IMR-90 (cell line): ENCODE measurements around the gene DCP1A. TPM values are rescaled to one million over a fixed set of nuclear protein-coding genes. Genes with fewer than 3 reads are reported as not detected.

ENCODE experiments used
- ATAC-seq: fragments of 200-7000 bp; cut with Tn5 transposase; 2 replicates; pipeline ENCODE4 v1.9.1; 2020; ENCODE audit warnings: low read depth, mild to moderate bottlenecking, moderate library complexity
- BruUV-seq: library from RNA; stranded (reverse); fragments of 400-500 nt; replicated peaks from 2 replicates; lab custom pipeline; 2021; lab: Mats Ljungman, UMichigan
- CTCF ChIA-PET: fragments of 300-600 bp; formaldehyde crosslinking; extraction: SDS; loops from one replicate; lab custom pipeline; 2021; ENCODE audit warnings: antibody characterized with exemption; lab: Yijun Ruan, JAX
- POLR2A ChIA-PET: fragments of 300-600 bp; sonication (Branson Sonifier 250); formaldehyde crosslinking; loops from one replicate; lab custom pipeline; 2022; ENCODE audit warnings: antibody characterized with exemption; ENCODE audit not compliant: unreplicated experiment; lab: Charles Lee
- DNase-seq: peaks from one replicate; pipeline ENCODE4 v3.0.0; 2013
- H2AFZ ChIP-seq: replicated peaks from 2 replicates; pipeline ENCODE3; 2013; ENCODE audit warnings: low read length, mild to moderate bottlenecking; ENCODE audit not compliant: poor library complexity
- H2AK5ac ChIP-seq: 2 replicates; pipeline ENCODE4 v1.6.1; 2013; ENCODE audit warnings: low read depth, low read length, inconsistent platforms
- H2AK9ac ChIP-seq: replicated peaks from 2 replicates; pipeline ENCODE3; 2013; ENCODE audit warnings: mild to moderate bottlenecking, low read depth, low read length, moderate library complexity; ENCODE audit not compliant: poor library complexity
- H2BK120ac ChIP-seq: 2 replicates; pipeline ENCODE4 v1.6.1; 2013; ENCODE audit warnings: low read depth, low read length, inconsistent platforms
- H2BK15ac ChIP-seq: 3 replicates; pipeline ENCODE4 v1.6.1; 2013; ENCODE audit warnings: low read depth, low read length, inconsistent platforms
- H2BK20ac ChIP-seq: 2 replicates; pipeline ENCODE4 v1.6.1; 2013; ENCODE audit warnings: low read depth, mild to moderate bottlenecking, inconsistent platforms, low read length, moderate library complexity
- H2BK5ac ChIP-seq: 2 replicates; pipeline ENCODE4 v1.6.1; 2013; ENCODE audit warnings: mild to moderate bottlenecking, low read depth, low read length, inconsistent platforms; ENCODE audit not compliant: poor library complexity, severe bottlenecking
- H3K14ac ChIP-seq: replicated peaks from 2 replicates; pipeline ENCODE4 v1.6.1; 2013; ENCODE audit warnings: low read depth, low read length, inconsistent platforms
- H3K18ac ChIP-seq: 2 replicates; pipeline ENCODE4 v1.6.1; 2013; ENCODE audit warnings: low read depth, low read length, control low read depth
- H3K23ac ChIP-seq: 2 replicates; pipeline ENCODE4 v1.6.1; 2013; ENCODE audit warnings: low read depth, low read length, inconsistent platforms
- H3K27ac ChIP-seq: 2 replicates; pipeline ENCODE4 v1.5.1; 2013; ENCODE audit warnings: mild to moderate bottlenecking, control low read depth, low read length; ENCODE audit not compliant: insufficient read depth
- H3K27me3 ChIP-seq: 2 replicates; pipeline ENCODE4 v1.6.1; 2013; ENCODE audit warnings: low read length; ENCODE audit not compliant: control insufficient read depth, insufficient read depth
- H3K36me3 ChIP-seq: 2 replicates; pipeline ENCODE4 v1.6.1; 2013; ENCODE audit warnings: low read length, mixed read lengths; ENCODE audit not compliant: control insufficient read depth, insufficient read depth
- H3K4ac ChIP-seq: 2 replicates; pipeline ENCODE4 v1.6.1; 2013; ENCODE audit warnings: low read depth, low read length, inconsistent platforms
- H3K4me1 ChIP-seq: 2 replicates; pipeline ENCODE4 v1.6.1; 2013; ENCODE audit warnings: low read length, mixed read lengths; ENCODE audit not compliant: control insufficient read depth, insufficient read depth
- H3K4me2 ChIP-seq: 2 replicates; pipeline ENCODE4 v1.6.1; 2013; ENCODE audit warnings: low read depth, mild to moderate bottlenecking, control low read depth, low read length, moderate library complexity
- H3K4me3 ChIP-seq: 2 replicates; pipeline ENCODE4 v1.5.1; 2013; ENCODE audit warnings: low read depth, mild to moderate bottlenecking, control low read depth, low read length, moderate library complexity; ENCODE audit not compliant: insufficient read depth
- H3K56ac ChIP-seq: 2 replicates; pipeline ENCODE4 v1.6.1; 2013; ENCODE audit warnings: low read length, inconsistent platforms; ENCODE audit not compliant: insufficient read depth; ENCODE audit errors: extremely low read depth
- H3K79me1 ChIP-seq, 2 experiments: 2 replicates each; pipeline ENCODE4 v1.6.1; 2013; ENCODE audit warnings: low read length in 2 of 2, inconsistent platforms in 1 of 2, low read depth in 1 of 2
- H3K9ac ChIP-seq: 2 replicates; pipeline ENCODE4 v1.6.1; 2013; ENCODE audit warnings: low read depth, low read length, control low read depth
- H3K9me1 ChIP-seq: 2 replicates; pipeline ENCODE4 v1.6.1; 2013; ENCODE audit warnings: low read length, inconsistent platforms; ENCODE audit not compliant: insufficient read depth
- H3K9me3 ChIP-seq: 2 replicates; pipeline ENCODE4 v1.6.1; 2013; ENCODE audit warnings: low read length; ENCODE audit not compliant: control insufficient read depth, insufficient read depth
- H4K20me1 ChIP-seq: 2 replicates; pipeline ENCODE4 v1.6.1; 2013; ENCODE audit warnings: low read length, inconsistent platforms; ENCODE audit not compliant: insufficient read depth
- H4K5ac ChIP-seq: 2 replicates; pipeline ENCODE4 v1.6.1; 2013; ENCODE audit warnings: mild to moderate bottlenecking, low read depth, low read length, control low read depth
- H4K8ac ChIP-seq, 2 experiments: 2 replicates each; pipeline ENCODE4 v1.6.1; 2013; ENCODE audit warnings: low read depth in 2 of 2, low read length in 2 of 2, control low read depth in 1 of 2, inconsistent platforms in 1 of 2
- H4K91ac ChIP-seq: 2 replicates; pipeline ENCODE4 v1.6.1; 2013; ENCODE audit warnings: low read depth, low read length, inconsistent platforms; ENCODE audit not compliant: insufficient read depth
- CEBPB ChIP-seq: IDR thresholded peaks from 2 replicates; pipeline ENCODE4 v1.6.1; 2012; ENCODE audit warnings: low read depth, low read length, improper control_type of control experiment
- CHD1 ChIP-seq: IDR thresholded peaks from 2 replicates; pipeline ENCODE4 v1.6.1; 2012; ENCODE audit warnings: low read depth, low read length, improper control_type of control experiment
- FOS ChIP-seq: fragments of 150-350 bp; IDR thresholded peaks from 2 replicates; pipeline ENCODE4 v1.6.1; 2016; ENCODE audit warnings: low read depth, low read length
- MAFK ChIP-seq: IDR thresholded peaks from 2 replicates; pipeline ENCODE4 v1.6.1; 2012; ENCODE audit warnings: low read depth, low read length, improper control_type of control experiment
- MAZ ChIP-seq: IDR thresholded peaks from 2 replicates; pipeline ENCODE4 v1.6.1; 2012; ENCODE audit warnings: low read depth, mild to moderate bottlenecking, low read length, improper control_type of control experiment, moderate library complexity, borderline replicate concordance
- MXI1 ChIP-seq: IDR thresholded peaks from 2 replicates; pipeline ENCODE4 v1.6.1; 2012; ENCODE audit warnings: low read depth, mild to moderate bottlenecking, low read length, moderate library complexity, borderline replicate concordance
- NFE2L2 ChIP-seq: fragments of 150-350 bp; IDR thresholded peaks from 2 replicates; pipeline ENCODE4 v1.6.1; 2016; ENCODE audit warnings: low read depth, mild to moderate bottlenecking, low read length
- RAD21 ChIP-seq: IDR thresholded peaks from 2 replicates; pipeline ENCODE4 v1.6.1; 2012; ENCODE audit warnings: low read length, improper control_type of control experiment
- RCOR1 ChIP-seq: IDR thresholded peaks from 2 replicates; pipeline ENCODE4 v1.6.1; 2012; ENCODE audit warnings: mild to moderate bottlenecking, low read length, improper control_type of control experiment; ENCODE audit not compliant: insufficient replicate concordance
- RFX5 ChIP-seq: IDR thresholded peaks from 2 replicates; pipeline ENCODE4 v1.8.0; 2012; ENCODE audit warnings: low read depth, mild to moderate bottlenecking, low read length, moderate library complexity
- SMC3 ChIP-seq: fragments of 150-350 bp; IDR thresholded peaks from 2 replicates; pipeline ENCODE4 v1.6.1; 2016; ENCODE audit warnings: low read depth, mild to moderate bottlenecking, antibody characterized with exemption, low read length, moderate library complexity
- USF2 ChIP-seq: fragments of 150-350 bp; IDR thresholded peaks from 2 replicates; pipeline ENCODE4 v1.6.1; 2017; ENCODE audit warnings: mild to moderate bottlenecking, antibody characterized with exemption, low read length, low read depth
- WGBS, 2 experiments: methylation state at CpG; one replicate each; pipeline versions ENCODE4 v1.1.5 to v1.1.7; 2013; ENCODE audit warnings: missing lambda C conversion rate in 2 of 2; ENCODE audit not compliant: insufficient read length in 1 of 2; ENCODE audit errors: extremely low coverage in 2 of 2; 5-methylcytosine and 5-hydroxymethylcytosine counted together
- dilution Hi-C: fragments of 300-500 bp; cut with HindIII; formaldehyde crosslinking; loops from one replicate; pipeline ENCODE4 v1.14.3; 2018; ENCODE audit warnings: low sequenced_read_pairs; ENCODE audit not compliant: unreplicated experiment
- in situ Hi-C: fragments of 300-500 bp; cut with MboI; formaldehyde crosslinking; loops from 3 replicates; pipeline ENCODE4 v1.14.3; 2019; ENCODE audit warnings: low sequenced_read_pairs, inconsistent platforms, mixed read lengths
- intact Hi-C: fragments of 100-400 bp; cut with micrococcal nuclease; formaldehyde crosslinking; loops from 2 replicates; pipeline ENCODE4 v1.10.0; 2022
- polyA plus RNA-seq, 3 experiments: library from polyadenylated mRNA; depleted of rRNA; stranded (reverse); fragments of >200 nt; gene quantifications; 2 replicates each; pipeline ENCODE4 v1.2.3, GENCODE V29; 2012; ENCODE audit warnings: low replicate concordance in 1 of 3
- total RNA-seq: library from RNA; depleted of rRNA; stranded (reverse); fragments of >200 nt; gene quantifications from 2 replicates; pipeline ENCODE4 v1.2.3, GENCODE V29; 2012
- TF ChIP-seq, protein P1 (sequence below): fragments of 150-350 bp; IDR thresholded peaks from 2 replicates; pipeline ENCODE4 v1.6.1; 2016; ENCODE audit warnings: low read depth, mild to moderate bottlenecking, low read length, moderate library complexity, borderline replicate concordance
- TF ChIP-seq, protein P2 (sequence below): conservative IDR thresholded peaks from 2 replicates; pipeline ENCODE4 v1.5.1; 2012; ENCODE audit warnings: mild to moderate bottlenecking, low read depth, low read length, improper control_type of control experiment

DCP1A gene
- total and polyA plus RNA-seq, 2 of the 4 experiments (the other 2 are of a cell fraction): 13.2 to 30.1 TPM

DNA sequence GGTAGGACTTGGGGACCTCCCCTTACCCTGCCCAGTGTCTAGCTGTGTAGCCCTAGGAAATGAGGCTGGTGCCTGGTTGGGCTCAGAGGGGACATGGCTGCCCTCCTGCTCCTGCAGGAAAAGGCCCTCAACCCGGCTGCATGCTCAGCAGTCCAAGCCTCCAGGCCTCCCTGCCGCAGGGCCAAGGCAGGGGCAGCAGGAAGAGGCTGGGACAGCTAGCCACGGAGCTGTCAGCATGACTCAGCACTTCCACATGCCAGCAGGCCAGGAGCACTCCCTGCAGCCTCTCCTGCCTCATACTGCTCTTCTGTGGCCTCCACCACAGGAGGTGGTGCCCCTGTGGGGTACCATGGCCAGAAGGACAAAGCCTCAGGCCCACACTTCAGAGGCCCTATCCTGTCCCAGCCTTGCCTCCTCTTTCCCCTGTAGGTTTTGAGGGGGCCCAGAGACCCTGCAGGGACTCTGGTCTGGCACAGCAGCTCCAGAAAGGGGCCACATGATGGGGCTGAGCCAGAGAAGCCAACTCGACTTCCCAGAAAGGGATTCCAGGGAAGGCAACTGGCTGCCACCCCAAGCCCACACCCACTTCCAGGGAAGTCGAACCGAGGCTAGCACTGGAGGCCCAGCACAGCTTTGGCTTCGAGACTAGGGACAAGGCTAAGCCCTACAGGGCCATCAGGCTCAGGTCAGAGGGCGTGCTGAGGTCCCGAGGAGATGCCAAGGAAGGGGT, 111.1 kb downstream of the DCP1A start:
- DNase-seq (peak; percentile 93), ATAC-seq (peak; percentile 82)
- Histone ChIP-seq H2AK9ac (peak overlapping the region; percentile 98), H3K23ac (peak overlapping the region; percentile 99), H2BK120ac (peak overlapping the region; percentile 99), H4K20me1 (peaks cover 26% of the 10 kb centered on the region), H3K27me3 (no peaks in the 10 kb centered on the region), H4K5ac (peak overlapping the region; percentile 99), H3K18ac (peak overlapping the region; percentile 97), H3K36me3 (peaks cover 83% of the 10 kb centered on the region), H3K4me1 (peaks cover 24% of the 10 kb centered on the region), H2AK5ac (peak overlapping the region; percentile 100), H3K9ac (peak overlapping the region; percentile 68), H3K79me1 (peaks cover 47 to 87% of the 10 kb centered on the region in 2 experiments), H4K91ac (peak overlapping the region; percentile 100), H2BK20ac (peak overlapping the region; percentile 96), H2BK15ac (peak overlapping the region; percentile 93; the same call in 2 of the 3 replicates), H3K9me3 (no peaks in the 10 kb centered on the region), H3K4me3 (no peak overlapping the region), H2AFZ (peak overlapping the region; percentile 77), H3K4ac (peak overlapping the region; percentile 99), H3K56ac (peak overlapping the region; percentile 78), H3K27ac (peak overlapping the region; percentile 94), H3K9me1 (peaks cover 25% of the 10 kb centered on the region), H4K8ac (peak overlapping the region; percentile 65 to 97), H2BK5ac (peak overlapping the region; percentile 99), H3K4me2 (no peak overlapping the region), H3K14ac (peak overlapping the region; percentile 99)
- 94% methylated on average over 5 of the region's 9 CpGs; no CpG with 5 or more reads in 1 of the 2 experiments for WGBS, 2 experiments
- BruUV-seq: no TSS peak
- ChIA-PET POLR2A (no interaction called here), CTCF (interaction anchor here (0.5 to 0.6 kb wide), 2 partner anchors 36 to 53 kb away, joined by 3 to 4 read pairs; no protein-coding TSS in a partner anchor)
- dilution Hi-C loops: no loop called here
- in situ Hi-C loops: no loop called here
- intact Hi-C loops: no loop called here
- TF ChIP-seq MAFK: peak; percentile 96
- no peak for TF ChIP-seq MAZ
- TF ChIP-seq USF2: no peak
- no peak for TF ChIP-seq SMC3
- TF ChIP-seq CEBPB: no peak
- TF ChIP-seq, protein P1, sequence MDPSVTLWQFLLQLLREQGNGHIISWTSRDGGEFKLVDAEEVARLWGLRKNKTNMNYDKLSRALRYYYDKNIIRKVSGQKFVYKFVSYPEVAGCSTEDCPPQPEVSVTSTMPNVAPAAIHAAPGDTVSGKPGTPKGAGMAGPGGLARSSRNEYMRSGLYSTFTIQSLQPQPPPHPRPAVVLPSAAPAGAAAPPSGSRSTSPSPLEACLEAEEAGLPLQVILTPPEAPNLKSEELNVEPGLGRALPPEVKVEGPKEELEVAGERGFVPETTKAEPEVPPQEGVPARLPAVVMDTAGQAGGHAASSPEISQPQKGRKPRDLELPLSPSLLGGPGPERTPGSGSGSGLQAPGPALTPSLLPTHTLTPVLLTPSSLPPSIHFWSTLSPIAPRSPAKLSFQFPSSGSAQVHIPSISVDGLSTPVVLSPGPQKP: no peak
- no peak; the same call in 1 of the 2 replicates for TF ChIP-seq RAD21
- no peak for TF ChIP-seq CHD1
- TF ChIP-seq NFE2L2: peak; percentile 100
- peak; percentile 90 for TF ChIP-seq MXI1
- TF ChIP-seq, protein P2, sequence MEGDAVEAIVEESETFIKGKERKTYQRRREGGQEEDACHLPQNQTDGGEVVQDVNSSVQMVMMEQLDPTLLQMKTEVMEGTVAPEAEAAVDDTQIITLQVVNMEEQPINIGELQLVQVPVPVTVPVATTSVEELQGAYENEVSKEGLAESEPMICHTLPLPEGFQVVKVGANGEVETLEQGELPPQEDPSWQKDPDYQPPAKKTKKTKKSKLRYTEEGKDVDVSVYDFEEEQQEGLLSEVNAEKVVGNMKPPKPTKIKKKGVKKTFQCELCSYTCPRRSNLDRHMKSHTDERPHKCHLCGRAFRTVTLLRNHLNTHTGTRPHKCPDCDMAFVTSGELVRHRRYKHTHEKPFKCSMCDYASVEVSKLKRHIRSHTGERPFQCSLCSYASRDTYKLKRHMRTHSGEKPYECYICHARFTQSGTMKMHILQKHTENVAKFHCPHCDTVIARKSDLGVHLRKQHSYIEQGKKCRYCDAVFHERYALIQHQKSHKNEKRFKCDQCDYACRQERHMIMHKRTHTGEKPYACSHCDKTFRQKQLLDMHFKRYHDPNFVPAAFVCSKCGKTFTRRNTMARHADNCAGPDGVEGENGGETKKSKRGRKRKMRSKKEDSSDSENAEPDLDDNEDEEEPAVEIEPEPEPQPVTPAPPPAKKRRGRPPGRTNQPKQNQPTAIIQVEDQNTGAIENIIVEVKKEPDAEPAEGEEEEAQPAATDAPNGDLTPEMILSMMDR: no peak
- TF ChIP-seq FOS: peak; percentile 62; the same call in 1 of the 2 replicates
- no peak for TF ChIP-seq RCOR1
- TF ChIP-seq RFX5: no peak
